Measurements from ENCODE around the gene GTPBP4.
A peak's percentile ranks its signal among the peaks of the same experiment; 100 is the strongest.

GTPBP4 gene

GRCh38 chr10:987870-988666, at the start of gene GTPBP4:
Gene GTPBP4, plus strand, starts transcription at chr10:988434. Its CDS starts 46 bp downstream, at chr10:988480.
- peak; percentile 97 for DNase-seq (ENCODE audit: low spot score)

GRCh38 chr10:938941-939678, 49.1 kb upstream of the GTPBP4 start:
- DNase-seq (ENCODE audit: low spot score): no peak

DNA sequence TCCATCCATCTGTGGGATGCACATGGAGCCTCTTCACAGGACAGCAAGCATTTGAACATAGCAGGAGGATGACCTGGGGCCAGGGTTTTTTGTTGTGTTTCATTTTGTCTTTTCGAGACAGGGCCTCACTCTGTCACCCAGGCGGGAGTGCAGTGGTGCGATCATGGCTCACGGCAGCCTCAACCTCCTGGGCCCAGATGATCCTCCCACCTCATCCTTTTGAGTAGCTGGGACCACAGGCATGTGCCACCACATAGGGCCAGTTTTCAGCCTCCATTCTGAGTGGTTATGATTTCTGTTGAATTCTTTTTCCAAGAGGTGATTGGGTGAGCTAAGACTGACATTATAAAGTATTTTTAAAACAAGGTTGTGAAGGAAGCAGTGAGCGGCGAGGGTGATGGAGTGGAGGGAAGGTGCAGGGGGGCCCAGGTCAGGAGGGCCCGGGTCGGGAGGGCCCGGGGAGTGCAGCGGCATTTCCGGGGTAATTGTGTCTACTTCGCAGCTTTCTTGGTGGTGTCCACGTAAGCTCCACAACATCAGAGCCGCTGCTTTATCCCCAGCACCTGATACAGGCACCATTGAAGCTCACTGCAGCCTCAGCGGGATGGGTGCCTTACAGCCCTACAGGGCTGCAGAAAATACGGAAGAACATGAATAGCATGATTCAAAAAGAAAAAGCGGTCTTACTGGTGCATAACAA, 44.8 kb upstream of the GTPBP4 start:
- no peak for DNase-seq (ENCODE audit: low spot score)

DNA sequence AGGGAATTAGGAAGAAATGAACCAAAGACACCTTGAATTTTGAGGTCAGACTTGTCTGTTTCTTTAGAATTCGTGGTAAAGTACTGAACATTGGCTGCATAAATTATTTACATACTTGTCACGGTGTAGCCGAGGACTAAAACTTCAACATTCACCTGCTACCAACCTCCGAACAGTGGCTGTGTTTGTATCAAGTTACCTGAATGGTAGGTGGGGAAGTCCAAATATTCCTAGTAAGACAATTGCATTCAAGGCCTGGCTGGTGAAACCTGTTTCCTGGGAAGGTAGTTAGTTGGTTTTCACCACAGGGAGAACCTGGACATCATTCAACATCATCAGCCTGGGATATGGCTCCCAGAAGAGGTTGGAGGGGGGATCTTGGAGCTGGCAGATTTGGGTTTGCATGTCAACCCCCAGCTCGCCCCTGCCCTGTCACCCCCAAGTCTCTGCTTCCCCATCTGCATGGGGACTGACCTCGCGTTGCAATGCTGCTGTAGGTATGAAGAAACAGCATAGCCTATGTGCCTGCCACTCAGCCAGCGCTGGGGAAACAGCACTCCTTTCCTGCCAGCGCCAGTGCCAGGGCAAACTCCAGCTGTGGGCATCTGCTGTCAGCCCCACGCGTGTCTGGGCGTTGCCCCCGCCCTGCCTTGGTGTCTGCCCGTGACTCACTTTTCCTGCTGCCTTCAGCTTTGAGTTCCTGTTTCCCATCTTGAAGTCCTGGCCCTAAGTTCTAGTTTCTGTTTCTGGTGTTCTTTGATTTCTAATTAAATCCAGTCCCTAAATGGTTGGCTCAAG, 44.0 kb upstream of the GTPBP4 start:
- DNase-seq (ENCODE audit: low spot score): no peak

- no peak for DNase-seq (ENCODE audit: low spot score)
Observed at GRCh38 chr10:945778-946177, 42.5 kb upstream of the GTPBP4 start.

DNA sequence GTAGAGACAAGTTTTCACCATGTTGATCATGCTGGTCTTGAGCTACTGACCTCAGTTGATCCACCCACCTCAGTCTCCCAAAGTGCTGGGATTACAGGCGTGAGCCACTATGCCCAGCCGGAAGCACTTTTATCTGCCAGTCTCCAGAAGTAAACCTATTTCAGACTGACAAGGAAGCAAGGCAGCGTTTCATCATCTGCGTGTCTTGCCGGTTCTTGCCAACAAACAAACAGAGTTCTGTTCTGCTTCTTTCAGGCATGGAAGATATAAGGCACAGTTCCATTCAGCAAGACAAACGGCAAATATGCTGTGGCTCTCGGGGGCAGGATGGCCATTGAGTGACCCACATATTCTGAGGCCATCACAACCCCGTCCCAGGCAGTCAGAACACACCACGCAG, 41.2 kb upstream of the GTPBP4 start:
- no peak for DNase-seq (ENCODE audit: low spot score)

DNA sequence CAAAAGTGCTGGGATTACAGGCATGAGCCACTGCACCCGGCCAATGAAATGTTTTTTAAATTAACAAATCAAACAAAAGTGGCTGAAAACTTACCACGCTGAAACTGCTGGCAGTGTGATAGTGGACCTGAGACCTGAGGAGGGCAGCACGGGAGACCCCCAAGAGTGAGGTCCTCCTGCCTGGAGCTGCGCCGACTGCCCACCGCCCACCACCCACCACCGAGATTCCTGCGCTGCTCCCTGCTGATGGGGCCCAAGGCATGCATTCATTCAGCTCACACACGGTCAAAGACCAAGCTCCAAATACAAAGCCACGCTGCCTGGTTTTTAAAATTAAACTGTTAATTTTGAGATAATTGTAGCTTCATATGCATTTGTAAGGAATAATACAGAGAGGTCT, 40.4 kb upstream of the GTPBP4 start:
- DNase-seq (ENCODE audit: low spot score): no peak

- DNase-seq (ENCODE audit: low spot score): no peak
Observed at GRCh38 chr10:948347-948746, 39.9 kb upstream of the GTPBP4 start.

DNA sequence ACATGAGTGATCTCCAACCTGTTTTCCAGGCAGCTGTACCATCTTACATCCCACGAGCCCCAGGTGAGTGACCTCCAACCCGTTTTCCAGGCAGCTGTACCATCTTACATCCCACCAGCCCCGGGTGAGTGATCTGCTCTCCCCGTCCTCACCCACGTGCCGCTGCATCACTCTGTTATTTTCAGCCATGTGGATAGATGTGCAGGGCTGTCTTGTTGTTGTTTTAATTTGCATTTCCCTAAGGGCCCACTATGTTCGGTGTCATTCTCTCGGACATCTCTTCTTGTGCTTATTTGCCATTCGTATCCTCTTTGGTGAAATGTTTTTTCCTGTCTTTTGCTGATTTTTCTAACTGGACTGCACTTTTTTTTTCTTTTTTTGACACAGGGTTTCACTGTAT, 38.8 kb upstream of the GTPBP4 start:
- no peak for DNase-seq (ENCODE audit: low spot score)

- DNase-seq (ENCODE audit: low spot score): no peak
Observed at GRCh38 chr10:953836-954235, 34.4 kb upstream of the GTPBP4 start.

- no peak for DNase-seq (ENCODE audit: low spot score)
Observed at GRCh38 chr10:954396-954795, 33.8 kb upstream of the GTPBP4 start.

DNA sequence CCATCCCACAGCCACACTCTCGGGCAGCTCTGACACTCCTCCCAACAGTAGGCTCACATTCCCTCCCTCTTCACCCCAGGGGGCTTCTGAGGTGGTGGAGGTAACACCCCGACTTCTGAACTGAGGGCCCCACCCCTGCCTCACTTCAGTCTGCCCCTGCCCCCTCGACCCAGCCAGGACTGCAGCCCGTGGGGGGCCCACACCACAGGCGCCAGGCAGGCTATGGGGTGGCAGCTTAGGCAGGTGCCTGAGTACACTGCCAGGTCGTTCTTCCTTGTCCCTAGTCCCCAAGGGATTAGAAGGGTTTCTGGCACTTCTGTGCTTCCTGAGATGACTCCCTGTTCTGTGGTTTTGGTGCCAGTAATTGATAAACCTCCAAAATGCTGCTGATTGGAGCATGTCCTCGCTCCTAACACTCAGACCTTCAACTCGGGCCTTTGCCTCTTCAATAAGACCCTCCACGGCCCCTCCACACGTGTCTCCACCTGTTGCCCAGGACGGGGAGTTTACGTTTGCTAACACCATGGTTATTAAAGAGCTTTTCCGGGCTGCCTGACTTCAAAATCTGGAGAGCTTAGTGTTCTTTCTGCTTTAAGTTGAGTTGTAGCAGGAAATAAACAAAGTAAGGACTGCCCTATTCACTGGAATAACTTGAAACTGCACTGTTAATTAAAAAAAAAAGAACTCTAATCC, 33.0 kb upstream of the GTPBP4 start:
- no peak for DNase-seq (ENCODE audit: low spot score)

GRCh38 chr10:955820-956217, 32.4 kb upstream of the GTPBP4 start:
- DNase-seq (ENCODE audit: low spot score): no peak

GRCh38 chr10:958106-958505, 30.1 kb upstream of the GTPBP4 start:
- no peak for DNase-seq (ENCODE audit: low spot score)

- DNase-seq (ENCODE audit: low spot score): no peak
Observed at GRCh38 chr10:958856-959255, 29.4 kb upstream of the GTPBP4 start.

GRCh38 chr10:962342-962741, 25.9 kb upstream of the GTPBP4 start:
- no peak for DNase-seq (ENCODE audit: low spot score)

DNA sequence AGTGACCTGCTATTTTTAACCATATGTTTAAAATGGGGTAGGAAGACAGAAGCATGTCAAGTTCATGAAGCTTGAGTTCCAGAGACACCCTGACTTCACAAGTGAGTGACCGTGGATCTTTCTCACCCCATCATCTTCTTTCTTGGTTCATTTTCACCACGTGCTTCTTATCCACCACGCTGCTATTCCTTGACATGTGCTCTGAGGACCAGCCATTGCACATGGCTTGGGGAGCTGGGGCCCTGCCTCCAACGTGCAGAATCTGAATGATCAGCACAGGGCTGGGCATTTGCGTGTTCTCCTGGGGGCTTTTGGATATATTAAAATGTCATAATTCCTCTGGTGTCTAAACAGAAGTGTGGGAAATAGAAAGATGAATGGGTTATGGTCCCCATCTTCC, 25.0 kb upstream of the GTPBP4 start:
- no peak for DNase-seq (ENCODE audit: low spot score)

DNA sequence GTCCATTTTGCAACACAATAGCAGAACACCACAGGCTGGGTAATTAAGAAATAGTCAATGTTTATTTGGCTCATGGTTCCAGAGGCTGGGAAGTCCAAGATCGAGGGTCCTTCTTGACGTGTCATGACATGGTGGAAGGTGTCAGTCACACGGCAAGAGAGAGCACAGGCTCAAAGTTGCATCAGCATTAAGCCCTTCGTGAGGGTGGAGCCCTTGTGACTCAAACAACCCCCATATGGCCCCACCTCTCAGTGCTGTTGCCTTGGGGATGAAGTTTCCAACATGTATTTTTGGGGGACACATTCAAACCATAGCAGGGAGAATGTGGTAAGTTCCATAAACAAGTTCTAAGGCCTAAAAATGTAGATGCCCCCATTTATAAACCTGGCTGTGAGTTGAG, 24.6 kb upstream of the GTPBP4 start:
- DNase-seq (ENCODE audit: low spot score): no peak

- DNase-seq (ENCODE audit: low spot score): no peak
Observed at GRCh38 chr10:964321-964987, 23.8 kb upstream of the GTPBP4 start.

- DNase-seq (ENCODE audit: low spot score): no peak
Observed at GRCh38 chr10:964988-965417, 23.2 kb upstream of the GTPBP4 start.

Data from ecto neural progenitor cell (in vitro differentiated cells).